Fibroblast of the conjunctiva (primary cell): ENCODE results near the gene SNHG17.
"Not testable (repeated sequence)": the region's sequence is repeated elsewhere in the genome, so short reads cannot be mapped to it uniquely, and the experiment has no call there.

ENCODE experiments used
- DNase-seq: peaks from one replicate; pipeline ENCODE4 v3.0.0-alpha.2; 2010; ENCODE audit warnings: low read depth

Gene SNHG17

GRCh38 chr20:38420388-38421085 lies 14.6 kb downstream of the SNHG17 start:
- DNase-seq: no peak

- peak; percentile 22 for DNase-seq
Measured at GRCh38 chr20:38418509-38419204, 16.5 kb downstream of the SNHG17 start.

- DNase-seq: no peak
Measured at GRCh38 chr20:38414769-38415450, 20.2 kb downstream of the SNHG17 start.

- DNase-seq: no peak
Measured at GRCh38 chr20:38412877-38413577, 22.1 kb downstream of the SNHG17 start.

DNA sequence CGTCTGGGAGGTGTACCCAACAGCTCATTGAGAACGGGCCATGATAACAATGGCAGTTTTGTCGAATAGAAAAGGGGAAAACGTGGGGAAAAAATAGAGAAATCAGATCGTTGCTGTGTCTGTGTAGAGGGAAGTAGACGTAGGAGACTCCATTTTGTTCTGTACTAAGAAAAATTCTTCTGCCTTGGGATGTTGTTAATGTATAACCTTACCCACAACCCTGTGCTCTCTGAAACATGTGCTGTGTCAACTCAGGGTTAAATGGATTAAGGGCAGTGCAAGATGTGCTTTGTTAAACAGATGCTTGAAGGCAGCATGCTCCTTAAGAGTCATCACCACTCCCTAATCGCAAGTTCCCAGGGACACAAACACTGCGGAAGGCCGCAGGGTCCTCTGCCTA lies 27.3 kb downstream of the SNHG17 start:
- not testable (repeated sequence) for DNase-seq

DNA sequence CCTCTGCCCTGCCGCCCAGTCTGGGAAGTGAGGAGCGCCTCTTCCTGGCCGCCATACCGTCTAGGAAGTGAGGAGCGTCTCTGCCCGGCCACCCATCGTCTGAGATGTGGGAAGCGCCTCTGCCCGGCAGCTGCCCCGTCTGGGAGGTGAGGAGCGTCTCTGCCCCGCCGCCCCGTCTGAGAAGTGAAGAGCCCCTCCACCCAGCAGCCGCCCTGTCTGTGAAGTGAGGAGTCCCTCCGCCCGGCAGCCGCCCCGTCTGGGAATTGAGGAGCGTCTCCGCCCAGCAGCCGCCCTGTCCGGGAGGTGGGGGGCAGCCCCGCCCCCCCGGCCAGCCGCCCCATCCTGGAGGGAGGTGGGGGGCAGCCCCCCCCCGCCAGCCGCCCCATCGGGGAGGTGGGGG lies 27.8 kb downstream of the SNHG17 start:
- DNase-seq: no peak

GRCh38 chr20:38406476-38406875 lies 28.7 kb downstream of the SNHG17 start:
- no peak for DNase-seq

DNA sequence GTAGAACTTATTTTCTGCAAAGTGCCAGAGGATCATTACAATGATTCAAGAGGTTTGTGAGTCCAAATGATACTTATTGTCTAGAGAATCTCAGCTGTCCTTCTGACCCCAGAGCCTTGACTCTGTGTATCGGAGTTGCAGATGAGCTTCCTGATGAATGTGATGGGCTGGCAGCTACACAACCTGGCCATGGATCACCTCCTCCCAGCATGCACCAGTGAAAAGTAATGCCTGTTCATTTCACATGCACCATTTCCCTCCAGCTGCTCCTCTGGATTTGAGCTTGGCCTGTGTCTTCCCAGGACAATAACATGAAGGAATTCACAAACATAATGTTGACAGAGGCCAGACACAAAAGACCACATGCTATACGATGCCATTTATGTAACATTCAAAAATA lies 30.0 kb downstream of the SNHG17 start:
- no peak for DNase-seq

DNA sequence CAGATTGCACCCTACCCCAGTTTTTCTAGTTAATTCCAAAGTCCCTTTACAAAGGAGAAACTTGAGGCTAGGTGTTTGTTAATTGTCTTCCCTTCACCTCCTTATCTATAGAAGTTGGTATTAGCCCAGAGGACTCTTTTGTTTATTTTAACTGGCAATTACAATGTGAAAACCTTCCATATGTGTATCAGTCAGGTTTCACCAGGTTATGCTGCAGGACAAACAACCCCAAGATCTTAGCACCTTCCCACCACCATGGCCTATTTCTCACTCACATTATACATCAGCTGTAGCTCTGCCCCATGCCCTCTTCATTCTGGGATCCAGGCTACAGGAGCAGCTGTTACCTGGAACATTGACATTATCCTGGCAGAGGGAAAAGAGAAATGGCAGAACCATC lies 31.1 kb downstream of the SNHG17 start:
- DNase-seq: no peak

GRCh38 chr20:38402816-38403215 lies 32.3 kb downstream of the SNHG17 start:
- no peak for DNase-seq

DNA sequence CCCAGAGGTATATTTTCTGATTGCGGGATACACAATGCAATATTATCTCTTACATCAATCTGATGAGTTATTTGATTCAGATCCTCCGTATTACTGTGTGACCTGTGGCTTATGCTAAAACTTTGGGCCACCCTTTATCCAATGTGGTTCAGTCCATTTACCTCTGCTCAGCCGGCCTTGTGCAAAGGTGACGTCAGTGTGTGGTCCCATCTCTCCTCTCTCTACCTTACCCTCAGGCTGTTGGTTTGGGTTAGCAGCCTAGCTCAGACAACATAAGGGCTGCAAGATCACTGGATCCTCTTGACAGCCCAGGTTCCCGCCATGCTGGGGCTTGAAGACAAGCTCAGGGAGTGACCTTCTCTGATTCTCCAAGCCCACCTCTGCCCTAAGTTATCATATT lies 33.0 kb downstream of the SNHG17 start:
- DNase-seq: no peak

GRCh38 chr20:38395751-38396395 lies 39.3 kb downstream of the SNHG17 start:
- not testable (repeated sequence) for DNase-seq

GRCh38 chr20:38395165-38395564 lies 40.0 kb downstream of the SNHG17 start:
- DNase-seq: no peak

- DNase-seq: no peak
Measured at GRCh38 chr20:38393259-38393658, 41.9 kb downstream of the SNHG17 start.

- DNase-seq: no peak
Measured at GRCh38 chr20:38392356-38392755, 42.8 kb downstream of the SNHG17 start.

GRCh38 chr20:38387953-38388352 lies 47.2 kb downstream of the SNHG17 start:
- DNase-seq: no peak

DNA sequence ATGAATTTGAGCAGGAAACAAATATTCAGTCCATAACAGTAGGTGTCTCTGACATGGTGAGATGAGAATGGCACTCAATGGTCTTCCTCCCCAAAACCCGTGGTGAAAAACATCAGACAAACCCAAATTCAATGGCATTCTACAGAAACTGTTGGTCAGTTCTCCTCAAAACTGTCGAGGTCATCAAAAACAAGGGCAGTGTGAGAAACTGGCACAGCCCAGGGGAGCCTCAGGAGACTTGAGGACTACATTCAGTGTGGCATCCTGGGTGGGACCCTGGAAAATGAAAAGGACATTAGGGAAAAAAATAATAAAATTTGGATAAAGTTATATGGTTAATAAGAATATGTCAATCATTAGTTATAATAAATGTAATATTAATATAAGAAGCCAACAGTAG lies 48.3 kb downstream of the SNHG17 start:
- no peak for DNase-seq

GRCh38 chr20:38386004-38386403 lies 49.1 kb downstream of the SNHG17 start:
- no peak for DNase-seq

- no peak for DNase-seq
Measured at GRCh38 chr20:38383147-38383546, 52.0 kb downstream of the SNHG17 start.

DNA sequence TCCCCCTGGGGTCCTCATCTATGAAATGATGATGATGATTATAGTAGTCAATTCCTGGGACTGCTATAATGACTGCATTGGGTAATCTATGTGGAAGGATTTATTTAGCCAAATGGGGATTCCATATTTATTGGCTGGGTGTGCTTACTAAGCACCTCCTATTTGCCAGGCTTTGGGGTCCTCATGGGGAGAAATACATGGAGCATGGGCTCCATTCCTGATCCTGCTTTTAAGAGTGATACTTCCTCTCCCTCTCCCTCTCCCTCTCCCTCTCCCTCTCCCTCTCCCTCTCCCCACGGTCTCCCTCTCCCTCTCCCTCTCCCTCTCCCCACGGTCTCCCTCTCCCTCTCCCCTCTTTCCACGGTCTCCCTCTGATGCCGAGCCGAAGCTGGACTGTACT lies 57.3 kb downstream of the SNHG17 start:
- DNase-seq: not testable (repeated sequence)

- no peak for DNase-seq
Measured at GRCh38 chr20:38377039-38377685, 58.0 kb downstream of the SNHG17 start.

GRCh38 chr20:38373898-38374297 lies 61.2 kb downstream of the SNHG17 start:
- no peak for DNase-seq
